ENCODE results near the gene FMO2. TPM values are rescaled to one million over a fixed set of nuclear protein-coding genes. Genes with fewer than 3 reads are reported as not detected.

Gene FMO2
- total RNA-seq, 2 donors from 2014 or later = 292 to 375 TPM

GRCh38 chr1:171250263-171250662 is 65.2 kb downstream of the FMO2 start:
- no peak for ATAC-seq (ENCODE audit: insufficient number of reproducible peaks, low FRiP score, low read depth)
- Histone ChIP-seq H3K27ac (no peak overlapping the region), H3K4me3 (no peak overlapping the region), H3K36me3 (no peaks in the 10 kb centered on the region), H3K27me3 (replicated peaks; ENCODE audit: insufficient read depth) (no peaks in the 10 kb centered on the region), H3K9me3 (no peaks in the 10 kb centered on the region), H3K4me1 (ENCODE audit: control insufficient read depth in 1 of 2, low read depth in 2 of 2) (peaks cover 0 to 8% of the 10 kb centered on the region in 2 donors)
- DNase-seq (ENCODE audit: low spot score) = no peak
- no peak for TF ChIP-seq CTCF (IDR thresholded peaks at IDR 0.05)

GRCh38 chr1:171251042-171251951 is 66.2 kb downstream of the FMO2 start:
- H3K4me1 ChIP-seq (ENCODE audit: control insufficient read depth in 1 of 2, low read depth in 2 of 2) = peaks cover 0 to 8% of the 10 kb centered on the region in 2 donors
- no peaks in the 10 kb centered on the region for H3K36me3 ChIP-seq
- no peak overlapping the region for H3K27ac ChIP-seq
- no peaks in the 10 kb centered on the region for H3K9me3 ChIP-seq
- H3K27me3 ChIP-seq (replicated peaks; ENCODE audit: insufficient read depth) = no peaks in the 10 kb centered on the region
- ATAC-seq (ENCODE audit: insufficient number of reproducible peaks, low FRiP score, low read depth) = no peak
- TF ChIP-seq CTCF (IDR thresholded peaks at IDR 0.05) = peak; percentile 55
- no peak for DNase-seq (ENCODE audit: low spot score)
- peak overlapping the region; percentile 77 for H3K4me3 ChIP-seq

- peaks cover 0 to 11% of the 10 kb centered on the region in 2 donors for H3K4me1 ChIP-seq (ENCODE audit: control insufficient read depth in 1 of 2, low read depth in 2 of 2)
- H3K4me3 ChIP-seq = peak overlapping the region; percentile 77
- no peaks in the 10 kb centered on the region for H3K36me3 ChIP-seq
- H3K27ac ChIP-seq = no peak overlapping the region
- H3K27me3 ChIP-seq (replicated peaks; ENCODE audit: insufficient read depth) = no peaks in the 10 kb centered on the region
- TF ChIP-seq CTCF (IDR thresholded peaks at IDR 0.05) = no peak
- ATAC-seq (ENCODE audit: insufficient number of reproducible peaks, low FRiP score, low read depth) (no peak), DNase-seq (ENCODE audit: low spot score) (no peak)
- no peaks in the 10 kb centered on the region for H3K9me3 ChIP-seq
These were observed 66.8 kb downstream of the FMO2 start for GRCh38 chr1:171251952-171252300.

- Histone ChIP-seq H3K4me3 (no peak overlapping the region), H3K36me3 (no peaks in the 10 kb centered on the region), H3K9me3 (no peaks in the 10 kb centered on the region), H3K4me1 (ENCODE audit: control insufficient read depth in 1 of 2, low read depth in 2 of 2) (peaks cover 0 to 17% of the 10 kb centered on the region in 2 donors), H3K27me3 (replicated peaks; ENCODE audit: insufficient read depth) (no peaks in the 10 kb centered on the region), H3K27ac (no peak overlapping the region)
- DNase-seq (ENCODE audit: low spot score) = no peak
- no peak for TF ChIP-seq CTCF (IDR thresholded peaks at IDR 0.05)
- ATAC-seq (ENCODE audit: insufficient number of reproducible peaks, low FRiP score, low read depth) = no peak
These were observed 67.4 kb downstream of the FMO2 start for GRCh38 chr1:171252482-171252881.

- no peak overlapping the region for H3K27ac ChIP-seq
- ATAC-seq (ENCODE audit: insufficient number of reproducible peaks, low FRiP score, low read depth) = no peak
- H3K9me3 ChIP-seq = no peaks in the 10 kb centered on the region
- no peak overlapping the region for H3K4me3 ChIP-seq
- no peaks in the 10 kb centered on the region for H3K27me3 ChIP-seq (replicated peaks; ENCODE audit: insufficient read depth)
- peaks cover 0 to 27% of the 10 kb centered on the region in 2 donors for H3K4me1 ChIP-seq (ENCODE audit: control insufficient read depth in 1 of 2, low read depth in 2 of 2)
- no peaks in the 10 kb centered on the region for H3K36me3 ChIP-seq
- no peak for TF ChIP-seq CTCF (IDR thresholded peaks at IDR 0.05)
- DNase-seq (ENCODE audit: low spot score) = no peak
These were observed 69.8 kb downstream of the FMO2 start for GRCh38 chr1:171254859-171255258.

Data from thoracic aorta (tissue), 2 donors.